Tibial artery (tissue), 4 donors: Measurements from ENCODE around the gene MOG.
"Not testable (repeated sequence)": the region's sequence is repeated elsewhere in the genome, so short reads cannot be mapped to it uniquely, and the experiment has no call there.

Experiments used
- DNase-seq, 2 donors: peaks; one replicate each; pipeline ENCODE4 v3.0.0-alpha.2; 2019
- H3K27ac ChIP-seq, 2 donors: fragments of 200-600 bp; sonication (generic) in 1 of 2; 1 replicate in 1 of 2; 2 replicates in 1 of 2; pipeline ENCODE4 v1.5.1; 2018 to 2019; ENCODE audit warnings: mild to moderate bottlenecking in 1 of 2
- H3K27me3 ChIP-seq, 2 donors: fragments of 200-600 bp; sonication (generic) in 1 of 2; one replicate each; pipeline versions ENCODE4 v1.5.1 to v1.6.0; 2016 to 2019
- H3K36me3 ChIP-seq, 3 donors: fragments of 200-600 bp; sonication (generic) in 2 of 3; one replicate each; pipeline ENCODE4 v1.5.1; 2016 to 2019; ENCODE audit warnings: mild to moderate bottlenecking in 2 of 3
- H3K4me1 ChIP-seq, 4 donors: fragments of 200-600 bp; sonication (generic) in 2 of 4; 1 replicate in 3 of 4; 2 replicates in 1 of 4; pipeline ENCODE4 v1.5.1; 2016 to 2019
- H3K4me3 ChIP-seq, 2 donors: fragments of 200-600 bp; sonication (generic) in 1 of 2; 1 replicate in 1 of 2; 2 replicates in 1 of 2; pipeline ENCODE4 v1.5.1; 2018 to 2019; ENCODE audit warnings: mild to moderate bottlenecking in 2 of 2
- H3K9me3 ChIP-seq, 3 donors: fragments of 200-600 bp; sonication (generic) in 1 of 3; one replicate each; pipeline ENCODE4 v1.5.1; 2016 to 2019
- intact Hi-C: fragments of 100-400 bp; cut with DNase I; formaldehyde crosslinking; loops from one replicate; pipeline ENCODE4 v1.15.0; 2023; ENCODE audit warnings: low total_unique reads
- TF ChIP-seq, protein P1 (sequence below), 2 experiments: fragments of 200-600 bp in 1 of 2; fragments of 450-650 bp in 1 of 2; IDR thresholded peaks; one replicate each; pipeline ENCODE4 v1.5.1; 2017 to 2019; ENCODE audit warnings: antibody characterized with exemption in 2 of 2, mild to moderate bottlenecking in 1 of 2, moderate library complexity in 1 of 2

MOG gene

GRCh38 chr6:29665942-29666825 lies 9.3 kb downstream of the MOG start:
- Histone ChIP-seq H3K27me3 (peaks cover 0 to 25% of the 10 kb centered on the region in 2 donors), H3K4me1 (peaks cover 0 to 3% (median 0%) of the 10 kb centered on the region in 4 donors), H3K36me3 (no peaks in the 10 kb centered on the region), H3K27ac (no peak overlapping the region), H3K4me3 (no peak overlapping the region), H3K9me3 (no peaks in the 10 kb centered on the region)
- DNase-seq: peak in 1 of 2 donors; percentile 31
- intact Hi-C loops: no loop called here
- TF ChIP-seq, protein P1, sequence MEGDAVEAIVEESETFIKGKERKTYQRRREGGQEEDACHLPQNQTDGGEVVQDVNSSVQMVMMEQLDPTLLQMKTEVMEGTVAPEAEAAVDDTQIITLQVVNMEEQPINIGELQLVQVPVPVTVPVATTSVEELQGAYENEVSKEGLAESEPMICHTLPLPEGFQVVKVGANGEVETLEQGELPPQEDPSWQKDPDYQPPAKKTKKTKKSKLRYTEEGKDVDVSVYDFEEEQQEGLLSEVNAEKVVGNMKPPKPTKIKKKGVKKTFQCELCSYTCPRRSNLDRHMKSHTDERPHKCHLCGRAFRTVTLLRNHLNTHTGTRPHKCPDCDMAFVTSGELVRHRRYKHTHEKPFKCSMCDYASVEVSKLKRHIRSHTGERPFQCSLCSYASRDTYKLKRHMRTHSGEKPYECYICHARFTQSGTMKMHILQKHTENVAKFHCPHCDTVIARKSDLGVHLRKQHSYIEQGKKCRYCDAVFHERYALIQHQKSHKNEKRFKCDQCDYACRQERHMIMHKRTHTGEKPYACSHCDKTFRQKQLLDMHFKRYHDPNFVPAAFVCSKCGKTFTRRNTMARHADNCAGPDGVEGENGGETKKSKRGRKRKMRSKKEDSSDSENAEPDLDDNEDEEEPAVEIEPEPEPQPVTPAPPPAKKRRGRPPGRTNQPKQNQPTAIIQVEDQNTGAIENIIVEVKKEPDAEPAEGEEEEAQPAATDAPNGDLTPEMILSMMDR (IDR thresholded peaks at IDR 0.05): no peak

DNA sequence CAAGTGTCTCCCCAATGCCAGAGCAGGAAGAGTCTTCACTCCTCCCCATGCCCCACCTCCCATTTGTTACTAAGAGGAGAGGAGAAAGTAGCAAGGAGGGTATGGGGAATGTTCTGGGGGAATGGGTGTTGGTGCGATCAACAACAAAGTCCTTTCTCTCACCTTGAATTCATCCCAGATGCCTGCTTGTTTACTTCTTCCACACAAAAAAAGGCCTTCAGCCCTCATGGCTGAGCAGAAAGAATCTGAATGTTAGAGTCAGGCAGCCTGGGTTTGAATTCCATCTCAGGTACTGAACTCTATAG lies 9.9 kb downstream of the MOG start:
- peaks cover 0 to 26% of the 10 kb centered on the region in 2 donors for H3K27me3 ChIP-seq
- H3K4me1 ChIP-seq: peaks cover 0 to 3% (median 0%) of the 10 kb centered on the region in 4 donors
- DNase-seq: peak in 1 of 2 donors; percentile 3
- H3K4me3 ChIP-seq: no peak overlapping the region
- TF ChIP-seq, protein P1 (IDR thresholded peaks at IDR 0.05): no peak
- H3K27ac ChIP-seq: no peak overlapping the region
- no peaks in the 10 kb centered on the region for H3K36me3 ChIP-seq
- no peaks in the 10 kb centered on the region for H3K9me3 ChIP-seq
- intact Hi-C loops: no loop called here

- Histone ChIP-seq H3K9me3 (no peaks in the 10 kb centered on the region), H3K4me1 (peaks cover 0 to 2% (median 0%) of the 10 kb centered on the region in 4 donors), H3K27ac (no peak overlapping the region), H3K27me3 (peaks cover 0 to 26% of the 10 kb centered on the region in 2 donors), H3K36me3 (no peaks in the 10 kb centered on the region), H3K4me3 (no peak overlapping the region)
- intact Hi-C loops: no loop called here
- no peak for DNase-seq
- TF ChIP-seq, protein P1 (IDR thresholded peaks at IDR 0.05): no peak
These were observed 10.3 kb downstream of the MOG start for GRCh38 chr6:29667158-29667557.

DNA sequence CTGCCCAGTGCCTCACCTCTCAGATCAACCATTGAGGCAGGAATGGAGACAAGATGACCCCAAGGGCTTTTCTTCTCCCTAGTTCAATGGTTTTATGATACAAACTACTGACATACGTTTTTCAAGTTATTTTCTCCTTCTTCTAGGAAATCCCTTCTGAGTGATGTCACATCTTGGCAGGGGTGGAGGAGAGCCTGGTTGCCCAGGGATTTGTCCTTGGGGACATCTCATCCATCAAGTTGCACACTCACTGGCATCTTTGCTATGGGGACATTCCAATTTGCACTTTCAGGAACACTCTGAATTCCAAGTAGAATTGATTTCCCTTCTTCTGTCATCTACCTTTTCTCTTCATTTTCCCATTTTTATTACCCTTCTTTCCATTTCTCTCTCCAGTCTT lies 14.1 kb downstream of the MOG start:
- intact Hi-C loops: no loop called here
- TF ChIP-seq, protein P1 (IDR thresholded peaks at IDR 0.05): no peak
- H3K4me1 ChIP-seq: no peaks in the 10 kb centered on the region
- H3K36me3 ChIP-seq: no peaks in the 10 kb centered on the region
- no peak for DNase-seq
- no peaks in the 10 kb centered on the region for H3K9me3 ChIP-seq
- no peak overlapping the region for H3K4me3 ChIP-seq
- H3K27me3 ChIP-seq: peaks cover 0 to 12% of the 10 kb centered on the region in 2 donors
- no peak overlapping the region for H3K27ac ChIP-seq

GRCh38 chr6:29672116-29672515 lies 15.2 kb downstream of the MOG start:
- H3K4me1 ChIP-seq, DNase-seq, H3K9me3 ChIP-seq, intact Hi-C loops, H3K4me3 ChIP-seq, H3K36me3 ChIP-seq, H3K27ac ChIP-seq: not testable (repeated sequence)
- peaks cover 0 to 12% of the 10 kb centered on the region in 2 donors for H3K27me3 ChIP-seq

GRCh38 chr6:29673161-29673560 lies 16.3 kb downstream of the MOG start:
- intact Hi-C loops: no loop called here
- Histone ChIP-seq H3K27ac (no peak overlapping the region), H3K27me3 (peaks cover 0 to 12% of the 10 kb centered on the region in 2 donors)

More at GRCh38 chr6:29673161-29673560, 16.3 kb downstream of the MOG start:
- H3K9me3 ChIP-seq: no peaks in the 10 kb centered on the region
- no peak overlapping the region for H3K4me3 ChIP-seq
- DNase-seq: no peak
- TF ChIP-seq, protein P1 (IDR thresholded peaks at IDR 0.05): no peak
- H3K36me3 ChIP-seq: no peaks in the 10 kb centered on the region
- no peaks in the 10 kb centered on the region for H3K4me1 ChIP-seq
